GM21447 (cell line): Measurements from ENCODE around the gene RRP9.
"Not testable (repeated sequence)": the region's sequence is repeated elsewhere in the genome, so short reads cannot be mapped to it uniquely, and the experiment has no call there.

Experiments
- ATAC-seq: cut with Tn5 transposase; IDR thresholded peaks from one replicate; pipeline ENCODE4 v1.9.1; 2021; ENCODE audit not compliant: unreplicated experiment

The RRP9 gene

GRCh38 chr3:51938780-51939425, 2.8 kb downstream of the RRP9 start:
- no peak for ATAC-seq

GRCh38 chr3:51937611-51938450, 3.9 kb downstream of the RRP9 start:
- ATAC-seq = no peak

- ATAC-seq = no peak
Observed at GRCh38 chr3:51937014-51937413, 4.7 kb downstream of the RRP9 start.

GRCh38 chr3:51935886-51936755, 5.6 kb downstream of the RRP9 start:
- no peak for ATAC-seq

- ATAC-seq = no peak
Observed at GRCh38 chr3:51934991-51935885, 6.5 kb downstream of the RRP9 start.

- ATAC-seq = no peak
Observed at GRCh38 chr3:51934139-51934850, 7.4 kb downstream of the RRP9 start.

- ATAC-seq = no peak
Observed at GRCh38 chr3:51933471-51934138, 8.1 kb downstream of the RRP9 start.

- ATAC-seq = no peak
Observed at GRCh38 chr3:51932471-51933370, 9.0 kb downstream of the RRP9 start.

GRCh38 chr3:51931756-51932155, 9.9 kb downstream of the RRP9 start:
- no peak for ATAC-seq

- no peak for ATAC-seq
Observed at GRCh38 chr3:51930439-51930838, 11.3 kb downstream of the RRP9 start.

GRCh38 chr3:51929420-51930003, 12.2 kb downstream of the RRP9 start:
- ATAC-seq = no peak

- not testable (repeated sequence) for ATAC-seq
Observed at GRCh38 chr3:51928981-51929380, 12.7 kb downstream of the RRP9 start.

- no peak for ATAC-seq
Observed at GRCh38 chr3:51928438-51928837, 13.3 kb downstream of the RRP9 start.

GRCh38 chr3:51927061-51927977, 14.4 kb downstream of the RRP9 start:
- ATAC-seq = no peak

GRCh38 chr3:51921081-51921578, 20.6 kb downstream of the RRP9 start:
- no peak for ATAC-seq

- no peak for ATAC-seq
Observed at GRCh38 chr3:51916418-51916817, 25.3 kb downstream of the RRP9 start.

GRCh38 chr3:51908026-51908425, 33.7 kb downstream of the RRP9 start:
- no peak for ATAC-seq
